Hepatocyte (in vitro differentiated cells): ENCODE data around the gene ODF4. TPM values are rescaled to one million over a fixed set of nuclear protein-coding genes. Genes with fewer than 3 reads are reported as not detected.

Experiments used
- DNase-seq: peaks from one replicate; pipeline ENCODE4 v3.0.0-alpha.2; 2016; ENCODE audit warnings: low spot score
- H2AFZ ChIP-seq: fragments of 200-600 bp; sonication (generic); 2 replicates; pipeline ENCODE4 v1.6.0; 2016; ENCODE audit warnings: antibody characterized with exemption, mild to moderate bottlenecking
- H3K27ac ChIP-seq: fragments of 200-600 bp; sonication (generic); 2 replicates; pipeline ENCODE4 v1.5.1; 2016; ENCODE audit warnings: mild to moderate bottlenecking
- H3K27me3 ChIP-seq: fragments of 200-600 bp; sonication (generic); 2 replicates; pipeline ENCODE4 v1.6.1; 2016
- H3K36me3 ChIP-seq: fragments of 200-600 bp; sonication (generic); replicated peaks from 2 replicates; pipeline ENCODE4 v1.5.1; 2016; ENCODE audit warnings: low read depth; ENCODE audit not compliant: insufficient read depth
- H3K4me1 ChIP-seq: fragments of 200-600 bp; sonication (generic); 2 replicates; pipeline ENCODE4 v1.5.1; 2016; ENCODE audit warnings: mild to moderate bottlenecking, moderate library complexity; ENCODE audit not compliant: insufficient read depth
- H3K4me2 ChIP-seq: fragments of 200-600 bp; sonication (generic); 2 replicates; pipeline ENCODE4 v1.6.0; 2016
- H3K4me3 ChIP-seq: fragments of 200-600 bp; sonication (generic); 2 replicates; pipeline ENCODE4 v1.5.1; 2016; ENCODE audit warnings: mild to moderate bottlenecking
- H3K79me2 ChIP-seq: fragments of 200-600 bp; sonication (generic); 2 replicates; pipeline ENCODE4 v1.6.0; 2017; ENCODE audit warnings: mild to moderate bottlenecking
- H3K9me2 ChIP-seq: fragments of 200-600 bp; sonication (generic); replicated peaks from 2 replicates; pipeline ENCODE4 v1.6.0; 2017; ENCODE audit warnings: mild to moderate bottlenecking; ENCODE audit not compliant: insufficient read depth
- H3K9me3 ChIP-seq: fragments of 200-600 bp; sonication (generic); 2 replicates; pipeline ENCODE4 v1.5.1; 2016; ENCODE audit warnings: low read depth, mild to moderate bottlenecking
- H4K20me1 ChIP-seq: fragments of 200-600 bp; sonication (generic); 2 replicates; pipeline ENCODE4 v1.6.0; 2016; ENCODE audit warnings: mild to moderate bottlenecking; ENCODE audit not compliant: insufficient read depth, poor library complexity, severe bottlenecking
- CTCF ChIP-seq: fragments of 200-600 bp; sonication (generic); IDR thresholded peaks from 2 replicates; pipeline ENCODE4 v1.5.1; 2016; ENCODE audit warnings: antibody characterized with exemption, mild to moderate bottlenecking; ENCODE audit not compliant: poor library complexity
- EZH2 ChIP-seq: fragments of 200-600 bp; sonication (generic); IDR thresholded peaks from 2 replicates; pipeline ENCODE4 v1.6.1; 2016; ENCODE audit warnings: antibody characterized with exemption, mild to moderate bottlenecking, borderline replicate concordance
- EZH2phosphoT487 ChIP-seq: fragments of 200-600 bp; sonication (generic); IDR thresholded peaks from one replicate; pipeline ENCODE4 v1.6.1; 2018; ENCODE audit warnings: antibody characterized with exemption, mild to moderate bottlenecking, low read depth, moderate library complexity; ENCODE audit not compliant: unreplicated experiment, severe bottlenecking
- WGBS: methylation state at CpG from one replicate; pipeline ENCODE4 v1.1.6; 2016; ENCODE audit warnings: low lambda C conversion rate; ENCODE audit errors: missing lambda C conversion rate; 5-methylcytosine and 5-hydroxymethylcytosine counted together
- polyA plus RNA-seq: library from polyadenylated mRNA; unstranded; fragments of >200 nt; fragmentation: Nextera tagmentation; extraction: Ambion mirVana; gene quantifications from 2 replicates; pipeline ENCODE4 v1.2.1, GENCODE V29; 2016
- total RNA-seq: library from RNA; depleted of rRNA; stranded (reverse); fragments of >200 nt; gene quantifications from 2 replicates; pipeline ENCODE4 v1.2.3, GENCODE V29; 2014

ODF4 gene
- total and polyA plus RNA-seq, 2 experiments from 2014 or later: not detected

DNA sequence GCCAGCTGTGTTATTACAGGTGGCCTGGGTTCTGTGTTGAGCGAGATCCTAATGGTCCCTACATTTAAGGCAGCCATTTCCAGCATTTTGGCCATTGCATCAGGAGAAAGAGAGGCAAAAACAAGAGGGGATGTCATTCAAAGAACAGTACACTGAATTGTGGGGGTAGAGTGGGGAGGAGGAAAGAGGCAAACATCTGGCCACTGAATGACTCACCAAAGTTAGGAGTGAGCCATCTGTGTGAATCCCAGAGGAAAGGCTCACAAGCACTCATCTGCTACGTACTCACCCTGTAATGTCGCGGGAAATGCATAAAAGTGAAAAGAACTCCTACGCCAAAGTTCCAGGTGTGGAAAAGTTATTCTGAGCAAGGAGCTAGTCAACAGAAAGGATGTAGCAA lies 20.1 kb downstream of the ODF4 start:
- H3K4me1 ChIP-seq: peaks cover 5% of the 10 kb centered on the region

GRCh38 chr17:8360260-8360659 lies 20.6 kb downstream of the ODF4 start:
- Histone ChIP-seq H3K27ac (no peak overlapping the region), H3K9me3 (no peaks in the 10 kb centered on the region), H3K79me2 (no peaks in the 10 kb centered on the region), H3K27me3 (no peaks in the 10 kb centered on the region), H3K4me1 (peaks cover 5% of the 10 kb centered on the region), H3K4me3 (no peak overlapping the region), H4K20me1 (no peaks in the 10 kb centered on the region), H2AFZ (no peak overlapping the region), H3K4me2 (peak overlapping the region; percentile 2), H3K9me2 (no peaks in the 10 kb centered on the region), H3K36me3 (no peaks in the 10 kb centered on the region)
- 35% methylated on average over 3 of the region's 3 CpGs for WGBS
- no peak for TF ChIP-seq EZH2
- no peak for TF ChIP-seq CTCF
- TF ChIP-seq EZH2phosphoT487: no peak
- no peak for DNase-seq

More for the DNA sequence above, 20.1 kb downstream of the ODF4 start:
- H3K27ac ChIP-seq: no peak overlapping the region
- H4K20me1 ChIP-seq: no peaks in the 10 kb centered on the region
- DNase-seq: no peak
- no peaks in the 10 kb centered on the region for H3K9me2 ChIP-seq
- H3K79me2 ChIP-seq: no peaks in the 10 kb centered on the region
- no peaks in the 10 kb centered on the region for H3K9me3 ChIP-seq
- no peaks in the 10 kb centered on the region for H3K27me3 ChIP-seq
- no peaks in the 10 kb centered on the region for H3K36me3 ChIP-seq
- H2AFZ ChIP-seq: no peak overlapping the region
- TF ChIP-seq EZH2phosphoT487 (no peak), CTCF (no peak), EZH2 (no peak)
- H3K4me3 ChIP-seq: no peak overlapping the region
- H3K4me2 ChIP-seq: peak overlapping the region; percentile 2
- WGBS: 78% methylated on average over 5 of the region's 5 CpGs

DNA sequence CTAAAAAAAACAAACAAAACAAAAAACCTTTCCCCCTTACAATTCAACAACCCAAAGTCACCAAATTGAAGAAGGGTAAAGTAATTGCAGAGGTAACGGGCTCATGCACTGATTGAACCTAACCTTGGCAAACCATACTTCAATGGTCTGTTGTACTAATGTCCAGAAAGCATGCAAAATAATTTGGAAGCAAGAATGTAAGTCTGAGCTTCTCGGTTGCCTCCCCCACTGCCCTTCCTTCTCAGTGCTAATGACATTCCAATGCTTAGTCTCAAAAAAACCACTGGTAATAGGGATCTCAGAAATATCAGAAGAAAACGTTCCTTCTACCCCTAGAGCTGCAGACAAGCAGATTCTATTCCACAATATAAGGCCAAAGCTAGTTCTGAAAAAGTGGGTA lies 21.1 kb downstream of the ODF4 start:
- DNase-seq: no peak
- H3K36me3 ChIP-seq: no peaks in the 10 kb centered on the region
- no peaks in the 10 kb centered on the region for H3K9me2 ChIP-seq
- H4K20me1 ChIP-seq: no peaks in the 10 kb centered on the region
- 61% methylated on average over 3 of the region's 3 CpGs for WGBS
- peak overlapping the region; percentile 2 for H3K4me2 ChIP-seq
- peaks cover 5% of the 10 kb centered on the region for H3K4me1 ChIP-seq
- H3K27ac ChIP-seq: no peak overlapping the region
- H2AFZ ChIP-seq: no peak overlapping the region
- TF ChIP-seq CTCF: no peak
- no peak for TF ChIP-seq EZH2
- TF ChIP-seq EZH2phosphoT487: no peak
- no peaks in the 10 kb centered on the region for H3K79me2 ChIP-seq
- H3K27me3 ChIP-seq: no peaks in the 10 kb centered on the region
- no peak overlapping the region for H3K4me3 ChIP-seq
- H3K9me3 ChIP-seq: no peaks in the 10 kb centered on the region
